ENCODE measurements around the gene GASK1A.
A peak's percentile ranks its signal among the peaks of the same experiment; 100 is the strongest.

Gene GASK1A

GRCh38 chr3:43094381-43094780 is 115.3 kb downstream of the GASK1A start:
- no peak for DNase-seq

- no peak for DNase-seq
Observed at GRCh38 chr3:43094851-43095250, 115.7 kb downstream of the GASK1A start.

GRCh38 chr3:43095370-43095769 is 116.3 kb downstream of the GASK1A start:
- no peak for DNase-seq

- DNase-seq = no peak
Observed at GRCh38 chr3:43096761-43097160, 117.7 kb downstream of the GASK1A start.

GRCh38 chr3:43097400-43098080 is 118.4 kb downstream of the GASK1A start:
- DNase-seq = no peak

- no peak for DNase-seq
Observed at GRCh38 chr3:43098761-43099160, 119.7 kb downstream of the GASK1A start.

GRCh38 chr3:43102773-43103480 is 123.8 kb downstream of the GASK1A start:
- no peak for DNase-seq

GRCh38 chr3:43104039-43104438 is 124.9 kb downstream of the GASK1A start:
- DNase-seq = no peak

GRCh38 chr3:43104660-43105595 is 125.8 kb downstream of the GASK1A start:
- no peak for DNase-seq

- DNase-seq = peak; percentile 45
Observed at GRCh38 chr3:43105596-43106292, 126.6 kb downstream of the GASK1A start, which contains the start of gene POMGNT2. Gene POMGNT2, minus strand, starts transcription at chr3:43106079. Its CDS starts 24,648 bp downstream, at chr3:43081431.

- DNase-seq = no peak
Observed at GRCh38 chr3:43106293-43106628, 127.2 kb downstream of the GASK1A start.

Measured in DMS153 (cell line).